ENCODE results near the gene MINDY4. TPM values are rescaled to one million over a fixed set of nuclear protein-coding genes. Genes with fewer than 3 reads are reported as not detected.
"Not testable (repeated sequence)": the region's sequence is repeated elsewhere in the genome, so short reads cannot be mapped to it uniquely, and the experiment has no call there.

MINDY4 gene
- total RNA-seq, 1 donor from 2014 or later = 4.7 TPM

- peaks cover 15% of the 10 kb centered on the region for H3K9me3 Mint-ChIP-seq (ENCODE audit: unreplicated experiment)
- no peak overlapping the region for H3K4me3 Mint-ChIP-seq (ENCODE audit: unreplicated experiment)
- DNase-seq (ENCODE audit: low spot score) = no peak
- TF ChIP-seq CTCF (IDR thresholded peaks at IDR 0.05; ENCODE audit: unreplicated experiment) = no peak
- H3K4me1 Mint-ChIP-seq (ENCODE audit: unreplicated experiment) = no peaks in the 10 kb centered on the region
- H3K36me3 Mint-ChIP-seq (ENCODE audit: low read depth, unreplicated experiment) = peaks cover 31% of the 10 kb centered on the region
- H3K27ac Mint-ChIP-seq (ENCODE audit: unreplicated experiment) = no peak overlapping the region
- peaks cover 10% of the 10 kb centered on the region for H3K27me3 Mint-ChIP-seq (ENCODE audit: unreplicated experiment)
Measured at GRCh38 chr7:30831227-30831626, 60.0 kb downstream of the MINDY4 start.

DNA sequence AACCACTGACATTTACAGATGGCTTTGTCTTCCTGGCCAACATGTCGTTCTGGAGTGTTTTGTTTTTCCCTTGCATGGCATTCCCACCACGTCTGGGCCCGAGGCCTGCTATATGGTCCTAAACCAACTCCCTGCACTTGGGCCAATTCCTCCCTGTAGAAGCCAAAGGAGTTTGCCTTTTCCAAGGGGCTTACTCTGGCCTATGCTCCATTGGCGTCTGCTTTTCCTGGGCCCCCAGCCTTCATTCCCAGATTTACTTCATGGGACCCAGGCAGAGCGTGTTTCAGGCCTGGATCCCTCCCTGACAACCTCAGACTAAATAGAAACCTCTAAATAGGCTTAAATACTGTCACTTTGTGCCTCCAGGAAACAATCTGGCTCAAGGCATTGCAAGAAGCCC lies 60.7 kb downstream of the MINDY4 start:
- Mint-ChIP-seq H3K27ac (ENCODE audit: unreplicated experiment) (no peak overlapping the region), H3K36me3 (ENCODE audit: low read depth, unreplicated experiment) (peaks cover 38% of the 10 kb centered on the region), H3K4me1 (ENCODE audit: unreplicated experiment) (no peaks in the 10 kb centered on the region)

GRCh38 chr7:30834017-30834674 lies 62.9 kb downstream of the MINDY4 start:
- H3K27ac Mint-ChIP-seq (ENCODE audit: unreplicated experiment); H3K4me3 Mint-ChIP-seq (ENCODE audit: unreplicated experiment); DNase-seq (ENCODE audit: low spot score); H3K4me1 Mint-ChIP-seq (ENCODE audit: unreplicated experiment): not testable (repeated sequence)
- H3K36me3 Mint-ChIP-seq (ENCODE audit: low read depth, unreplicated experiment) = peaks cover 38% of the 10 kb centered on the region
- peaks cover 11% of the 10 kb centered on the region for H3K27me3 Mint-ChIP-seq (ENCODE audit: unreplicated experiment)
- H3K9me3 Mint-ChIP-seq (ENCODE audit: unreplicated experiment) = peaks cover 15% of the 10 kb centered on the region

More for the DNA sequence above, 60.7 kb downstream of the MINDY4 start:
- Mint-ChIP-seq H3K27me3 (ENCODE audit: unreplicated experiment) (peaks cover 7% of the 10 kb centered on the region), H3K9me3 (ENCODE audit: unreplicated experiment) (peaks cover 15% of the 10 kb centered on the region), H3K4me3 (ENCODE audit: unreplicated experiment) (no peak overlapping the region)
- DNase-seq (ENCODE audit: low spot score) = no peak
- TF ChIP-seq CTCF (IDR thresholded peaks at IDR 0.05; ENCODE audit: unreplicated experiment) = no peak

GRCh38 chr7:30835396-30835915 lies 64.2 kb downstream of the MINDY4 start:
- no peak for TF ChIP-seq CTCF (IDR thresholded peaks at IDR 0.05; ENCODE audit: unreplicated experiment)
- Mint-ChIP-seq H3K36me3 (ENCODE audit: low read depth, unreplicated experiment) (peaks cover 30% of the 10 kb centered on the region), H3K4me3 (ENCODE audit: unreplicated experiment) (no peak overlapping the region), H3K4me1 (ENCODE audit: unreplicated experiment) (peaks cover under 1% of the 10 kb centered on the region), H3K27ac (ENCODE audit: unreplicated experiment) (no peak overlapping the region), H3K27me3 (ENCODE audit: unreplicated experiment) (peaks cover 9% of the 10 kb centered on the region), H3K9me3 (ENCODE audit: unreplicated experiment) (peaks cover 15% of the 10 kb centered on the region)
- no peak for DNase-seq (ENCODE audit: low spot score)

DNA sequence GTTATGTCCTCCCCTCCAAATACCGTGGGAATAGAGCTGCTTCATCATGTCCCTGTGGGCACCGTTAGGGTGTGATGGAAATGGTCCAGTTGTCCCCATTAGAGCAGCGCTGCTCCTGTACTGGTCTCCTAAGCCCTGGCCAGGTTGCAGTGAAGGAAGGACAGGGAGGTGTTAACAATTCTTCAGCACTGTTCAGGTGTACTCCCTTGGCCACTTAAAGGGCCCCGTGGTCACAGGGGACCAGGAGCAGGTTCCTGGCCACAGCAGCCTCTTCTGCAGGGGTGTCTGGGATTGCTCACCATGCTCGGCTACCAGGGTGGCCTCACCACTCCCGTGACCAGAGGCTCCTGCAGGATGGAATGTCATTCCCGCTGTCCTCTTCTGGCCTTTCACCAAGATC lies 65.8 kb downstream of the MINDY4 start:
- H3K27ac Mint-ChIP-seq (ENCODE audit: unreplicated experiment) = no peak overlapping the region
- DNase-seq (ENCODE audit: low spot score) = no peak
- peaks cover 8% of the 10 kb centered on the region for H3K4me1 Mint-ChIP-seq (ENCODE audit: unreplicated experiment)
- H3K27me3 Mint-ChIP-seq (ENCODE audit: unreplicated experiment) = peaks cover 8% of the 10 kb centered on the region
- H3K9me3 Mint-ChIP-seq (ENCODE audit: unreplicated experiment) = peaks cover 15% of the 10 kb centered on the region
- TF ChIP-seq CTCF (IDR thresholded peaks at IDR 0.05; ENCODE audit: unreplicated experiment) = no peak
- peaks cover 25% of the 10 kb centered on the region for H3K36me3 Mint-ChIP-seq (ENCODE audit: low read depth, unreplicated experiment)
- H3K4me3 Mint-ChIP-seq (ENCODE audit: unreplicated experiment) = no peak overlapping the region

Data from endothelial cell (in vitro differentiated cells).